HG02678 (cell line): ENCODE data around the gene ITPRIP.

Experiments
- ATAC-seq: cut with Tn5 transposase; IDR thresholded peaks from one replicate; pipeline ENCODE4 v1.9.1; 2021; ENCODE audit warnings: mild to moderate bottlenecking, moderate library complexity; ENCODE audit not compliant: unreplicated experiment

The ITPRIP gene

GRCh38 chr10:104326991-104327610 lies 11.2 kb downstream of the ITPRIP start:
- ATAC-seq = no peak

DNA sequence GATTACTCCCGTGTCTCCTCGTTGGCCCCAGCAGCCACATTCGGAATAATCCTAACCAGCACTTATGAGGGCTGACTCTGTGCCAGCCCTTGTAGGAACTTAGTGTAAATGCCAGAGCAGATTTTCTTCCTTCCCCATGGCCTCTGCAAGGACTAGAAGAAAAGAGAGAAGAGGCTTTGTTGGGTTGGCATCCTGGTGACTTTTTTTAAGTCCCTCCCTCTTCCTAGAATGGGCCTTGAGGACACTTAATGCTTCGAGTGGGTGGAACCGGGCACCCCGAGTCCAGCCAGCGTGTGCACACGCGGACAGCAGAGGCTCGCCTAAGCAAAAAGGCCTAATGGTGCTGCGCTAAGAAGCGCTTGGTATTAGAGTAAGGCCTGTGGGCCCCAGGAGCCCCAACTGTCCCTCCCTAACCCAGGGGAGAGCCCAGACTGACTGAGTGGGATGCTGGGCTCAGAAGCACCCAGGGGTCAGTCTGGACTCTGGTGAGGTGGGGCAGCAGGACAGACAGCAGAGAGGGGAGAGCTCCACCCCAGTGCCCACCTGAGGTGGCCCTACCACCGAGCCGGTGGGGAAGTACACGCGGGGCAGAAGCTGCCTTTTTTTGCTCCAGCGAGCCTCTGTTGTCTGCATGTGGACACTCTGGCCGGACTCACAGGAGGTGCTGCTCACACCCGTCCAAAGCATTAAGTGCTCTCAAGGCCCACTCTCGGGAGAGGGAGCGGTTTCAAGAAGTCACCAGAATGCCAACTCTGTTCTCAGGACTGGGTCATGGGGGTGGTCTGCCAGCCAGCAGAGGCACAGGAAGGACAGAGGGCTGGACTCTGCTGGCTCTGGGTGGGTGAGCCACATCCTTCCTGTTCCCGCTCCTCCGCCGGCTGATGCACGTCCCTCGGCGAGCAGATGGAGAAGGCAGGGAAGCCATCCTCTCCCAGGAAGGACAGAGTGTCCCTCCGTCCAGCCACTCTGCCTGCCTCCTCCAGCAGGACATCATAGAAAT lies 12.5 kb downstream of the ITPRIP start:
- no peak for ATAC-seq

DNA sequence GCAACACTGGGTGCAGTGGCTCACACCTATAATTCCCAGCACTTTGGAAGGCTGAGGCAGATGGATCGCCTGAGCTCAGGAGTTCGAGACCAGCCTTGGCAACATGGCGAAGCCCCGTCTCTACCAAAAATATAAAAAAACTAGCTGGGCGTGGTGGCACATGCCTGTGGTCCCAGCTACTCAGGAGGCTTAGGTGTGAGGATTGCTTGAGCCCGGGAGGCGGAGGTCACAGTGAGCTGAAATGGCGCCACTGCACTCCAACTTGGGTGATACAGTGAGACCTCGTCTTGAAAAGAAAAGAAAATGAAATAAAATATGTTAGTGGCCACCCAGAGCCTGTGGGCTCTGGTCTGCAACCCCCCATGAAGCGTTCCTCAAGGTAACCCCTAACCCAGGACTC lies 13.3 kb downstream of the ITPRIP start:
- ATAC-seq = no peak

DNA sequence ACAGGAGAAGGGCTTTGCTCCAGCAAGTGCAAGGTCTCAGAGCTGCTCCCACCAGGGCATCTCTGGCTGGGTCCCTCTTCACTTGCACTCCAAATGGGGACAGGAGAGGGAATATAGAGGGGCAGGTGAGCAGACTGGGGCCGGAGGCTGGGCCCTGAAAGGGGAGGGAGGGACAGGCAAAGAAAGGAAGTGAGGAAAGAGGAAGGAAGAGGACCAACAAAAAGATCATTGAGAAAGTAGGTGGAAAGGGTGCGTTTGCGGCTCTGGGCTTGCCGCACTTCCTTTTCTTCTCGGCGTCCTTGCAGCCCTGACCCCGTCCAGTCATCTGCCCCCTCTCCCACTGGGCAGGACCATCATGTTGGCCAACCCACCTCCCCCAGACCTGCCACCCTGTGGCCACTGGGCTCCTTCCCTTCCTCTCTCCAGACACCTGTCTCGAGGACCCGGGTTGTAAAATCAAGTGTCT lies 14.0 kb downstream of the ITPRIP start:
- ATAC-seq = no peak

DNA sequence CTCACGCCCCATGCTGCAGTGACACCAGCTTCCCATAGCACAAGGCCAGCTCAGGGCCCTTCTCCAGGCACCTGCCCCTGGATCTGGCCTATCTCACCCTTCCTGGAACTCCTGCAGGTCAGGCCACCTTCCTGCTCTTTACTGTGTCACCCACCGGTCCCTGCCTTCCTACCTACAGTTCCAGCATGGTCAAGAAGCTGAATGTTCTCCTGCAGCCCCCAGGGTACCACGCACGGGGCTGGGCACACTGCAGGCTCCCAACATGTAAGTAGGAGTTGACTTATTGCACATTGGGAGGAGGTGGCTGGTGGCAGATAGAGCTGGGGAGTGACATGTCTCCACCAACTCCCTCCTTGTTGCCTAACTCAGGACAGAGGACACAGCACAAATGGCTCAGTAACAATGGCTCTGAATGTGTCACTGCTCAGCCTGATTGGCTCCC lies 14.5 kb downstream of the ITPRIP start:
- ATAC-seq = no peak

GRCh38 chr10:104323085-104323484 lies 15.2 kb downstream of the ITPRIP start:
- ATAC-seq = no peak

DNA sequence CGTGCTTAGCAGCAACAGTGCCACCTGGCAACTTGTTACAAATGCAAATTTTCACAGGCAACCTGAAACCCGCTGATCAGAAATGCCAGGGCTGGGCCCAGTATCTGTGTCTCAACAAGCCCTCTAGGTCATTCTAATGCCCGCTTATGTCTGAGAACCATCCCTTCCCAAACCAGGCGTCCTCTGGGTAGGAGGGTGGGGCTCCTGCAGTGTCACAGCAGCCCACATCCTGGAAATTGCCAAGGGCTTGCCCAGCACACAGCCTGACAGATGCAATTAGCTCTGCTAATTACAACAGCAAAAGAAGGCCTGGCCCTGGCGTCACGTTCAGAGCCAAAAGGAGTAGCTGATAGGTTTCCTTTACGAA lies 15.9 kb downstream of the ITPRIP start:
- peak; percentile 54 for ATAC-seq

DNA sequence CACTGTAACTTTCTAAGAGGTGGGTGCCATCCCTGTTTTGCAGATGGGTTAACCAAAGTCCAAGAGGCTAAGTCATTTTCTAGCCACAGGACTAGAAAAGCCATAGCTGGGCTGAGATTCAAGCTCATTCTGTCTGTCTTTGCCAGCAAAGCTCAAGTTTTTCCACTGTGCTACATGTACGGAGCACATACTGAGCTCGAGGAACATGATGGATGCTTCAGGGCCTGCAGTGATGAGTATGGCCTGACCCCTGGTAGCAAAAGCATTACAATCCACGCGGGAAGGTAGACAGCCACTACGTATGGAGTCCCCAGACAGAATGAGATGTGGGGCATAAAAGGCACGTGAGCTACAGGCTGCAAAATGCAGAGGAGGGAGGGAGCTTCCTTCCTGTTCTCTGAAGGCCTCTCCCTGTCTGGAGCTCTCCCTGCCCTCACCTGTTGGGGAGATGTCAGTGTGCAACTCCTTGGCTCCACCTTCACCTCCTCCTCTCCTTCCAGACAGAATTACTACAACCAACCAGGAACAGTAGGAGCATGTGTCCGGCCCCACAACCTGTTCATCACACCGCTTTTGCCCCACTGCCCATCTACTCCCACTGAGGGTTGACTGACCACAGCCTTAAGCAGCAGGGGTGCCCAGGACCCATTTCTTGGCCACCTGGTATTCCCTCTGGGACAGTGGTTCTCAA lies 16.4 kb downstream of the ITPRIP start:
- peak; percentile 3 for ATAC-seq

- no peak for ATAC-seq
Measured at GRCh38 chr10:104321226-104321625, 17.0 kb downstream of the ITPRIP start.

DNA sequence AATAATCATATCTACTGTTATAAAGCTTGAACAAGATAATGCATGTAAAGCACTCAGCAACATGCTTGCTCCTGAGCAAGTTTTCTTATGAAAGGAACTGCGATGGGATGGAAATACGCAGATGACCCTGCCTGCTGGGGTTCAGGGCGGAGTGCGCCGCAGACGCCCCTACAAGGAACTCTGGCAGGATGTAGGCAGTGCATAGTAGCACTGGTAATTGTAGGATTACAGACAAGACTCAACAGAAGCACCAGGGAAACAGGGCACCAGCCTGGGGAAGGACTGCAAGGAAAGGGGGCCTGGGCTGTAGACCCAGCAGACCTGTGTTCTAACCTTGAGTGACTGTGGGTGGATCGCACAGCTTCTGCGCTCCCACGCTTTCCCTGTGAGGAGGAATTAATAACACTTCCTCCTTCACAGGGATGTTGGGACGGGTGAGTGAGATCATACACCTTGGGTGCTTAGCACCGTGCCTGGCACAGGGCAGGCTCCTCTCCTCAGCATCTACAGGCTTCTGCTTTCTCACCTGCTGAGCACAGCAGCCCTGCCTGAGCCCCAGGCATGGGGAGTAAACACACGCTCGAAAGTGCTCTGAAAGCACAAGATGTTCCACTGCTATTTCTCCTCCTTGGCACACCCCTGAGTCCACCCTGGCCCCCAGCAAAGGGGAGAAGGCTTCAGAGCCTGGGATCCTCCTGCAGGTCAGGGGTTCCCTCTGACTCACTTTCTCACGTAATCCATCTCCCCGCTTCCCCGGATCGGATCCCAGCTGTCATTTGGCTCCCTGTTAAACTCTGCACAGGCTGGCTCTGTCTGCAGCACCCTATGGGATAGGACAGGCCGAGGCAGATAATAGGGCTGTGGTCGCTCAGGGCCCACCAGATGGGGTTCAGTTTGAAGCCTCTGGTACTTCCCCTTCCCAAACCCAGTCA lies 19.2 kb downstream of the ITPRIP start:
- ATAC-seq = no peak

DNA sequence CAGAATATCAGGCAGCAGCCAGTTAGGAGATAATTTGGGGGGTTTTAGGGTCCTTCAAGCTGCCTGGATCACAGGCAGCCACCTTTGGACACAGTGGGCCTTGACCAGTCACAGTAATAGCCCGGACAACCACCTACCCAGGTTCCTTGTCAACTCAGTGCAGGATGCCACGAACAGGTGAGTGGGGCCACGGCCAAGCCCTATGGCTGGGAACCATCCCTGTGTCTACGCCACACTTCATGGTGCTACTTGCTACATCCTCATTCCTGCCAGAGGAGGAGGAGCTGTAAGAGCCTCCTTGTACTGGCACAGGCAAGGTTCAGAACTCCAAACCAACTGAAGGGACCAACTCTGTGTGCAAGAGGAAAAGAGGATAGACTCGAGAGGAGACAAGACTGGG lies 19.9 kb downstream of the ITPRIP start:
- ATAC-seq = no peak

GRCh38 chr10:104317726-104318299 lies 20.5 kb downstream of the ITPRIP start:
- no peak for ATAC-seq

DNA sequence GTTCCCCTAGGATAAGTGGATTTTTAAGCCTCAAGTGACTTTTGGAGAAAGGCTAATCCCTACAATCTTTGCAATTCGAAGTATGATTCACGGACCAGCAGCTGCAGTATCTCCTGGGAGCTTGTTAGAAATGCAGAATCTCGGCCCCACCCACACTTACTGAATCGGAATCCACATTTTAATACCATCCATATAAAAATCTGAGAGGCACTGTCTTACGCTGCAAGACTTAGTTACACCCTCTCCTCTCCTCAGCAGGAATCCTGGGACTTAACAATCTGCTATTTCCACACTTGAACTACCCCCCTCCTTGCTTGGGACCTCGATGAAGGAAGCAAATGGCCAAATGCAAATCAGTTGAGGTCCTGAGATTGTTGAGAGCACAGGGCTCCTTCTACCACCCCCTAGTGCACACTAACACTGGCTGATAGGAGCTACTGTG lies 21.0 kb downstream of the ITPRIP start:
- ATAC-seq = no peak

GRCh38 chr10:104316321-104317099 lies 21.8 kb downstream of the ITPRIP start:
- ATAC-seq = no peak

DNA sequence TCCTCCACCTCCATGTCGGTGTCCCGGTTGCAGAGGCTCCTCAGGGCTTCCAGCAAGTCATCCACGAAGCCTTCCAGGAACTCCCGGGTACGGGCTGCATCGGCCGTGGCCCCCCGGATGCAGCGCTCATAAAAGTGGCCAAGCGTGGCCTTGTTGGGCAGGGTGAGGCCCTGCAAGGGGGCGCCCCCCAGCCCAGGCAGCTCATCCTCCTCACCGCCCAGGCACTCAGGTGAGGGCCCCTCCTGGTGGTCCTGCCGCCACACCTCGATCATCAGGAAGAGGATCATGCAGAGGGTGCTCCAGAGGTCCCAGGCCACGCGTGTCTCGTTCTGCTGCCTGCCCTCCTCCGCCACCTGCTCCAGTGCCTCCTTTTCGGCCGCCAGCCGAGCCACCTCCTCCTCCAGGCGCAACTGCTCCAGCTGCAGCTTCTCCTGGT lies 22.8 kb downstream of the ITPRIP start:
- no peak for ATAC-seq

- ATAC-seq = no peak
Measured at GRCh38 chr10:104314591-104315485, 23.4 kb downstream of the ITPRIP start.

- ATAC-seq = no peak
Measured at GRCh38 chr10:104311184-104311720, 27.0 kb downstream of the ITPRIP start.
